Neuronal stem cell (in vitro differentiated cells): ENCODE results near the gene NUP98.
A peak's percentile ranks its signal among the peaks of the same experiment; 100 is the strongest.

Experiments used
- DNase-seq: peaks from one replicate; pipeline ENCODE4 v3.0.0-alpha.2; 2013; ENCODE audit warnings: low spot score
- H2AFZ ChIP-seq: one replicate; pipeline ENCODE4 v1.6.1; 2013; ENCODE audit warnings: mild to moderate bottlenecking, low read length, inconsistent platforms
- H2AK5ac ChIP-seq: 2 replicates; pipeline ENCODE4 v1.6.1; 2013; ENCODE audit warnings: low read depth, mild to moderate bottlenecking, inconsistent platforms, low read length, moderate library complexity, mixed read lengths
- H2BK120ac ChIP-seq: 2 replicates; pipeline ENCODE4 v1.6.1; 2013; ENCODE audit warnings: low read depth, mild to moderate bottlenecking, inconsistent platforms, low read length, moderate library complexity, mixed read lengths
- H2BK12ac ChIP-seq: one replicate; pipeline ENCODE4 v1.6.1; 2013; ENCODE audit warnings: low read length, inconsistent platforms
- H2BK15ac ChIP-seq: 2 replicates; pipeline ENCODE4 v1.6.1; 2013; ENCODE audit warnings: mild to moderate bottlenecking, low read length, inconsistent platforms, mixed read lengths
- H2BK5ac ChIP-seq: one replicate; pipeline ENCODE4 v1.6.1; 2013; ENCODE audit warnings: inconsistent platforms, mild to moderate bottlenecking, low read length, moderate library complexity
- H3K14ac ChIP-seq: one replicate; pipeline ENCODE4 v1.6.1; 2013; ENCODE audit warnings: low read length, inconsistent platforms
- H3K18ac ChIP-seq: 2 replicates; pipeline ENCODE4 v1.6.1; 2013; ENCODE audit warnings: low read length, inconsistent platforms
- H3K23ac ChIP-seq: 2 replicates; pipeline ENCODE4 v1.6.1; 2013; ENCODE audit warnings: low read depth, mild to moderate bottlenecking, mixed read lengths, low read length, inconsistent platforms; ENCODE audit not compliant: poor library complexity
- H3K27ac ChIP-seq: replicated peaks from 3 replicates; pipeline ENCODE4 v1.5.1; 2013; ENCODE audit warnings: low read length, inconsistent platforms
- H3K27me3 ChIP-seq, 3 experiments: 2 replicates each; pipeline ENCODE4 v1.6.1; 2013; ENCODE audit warnings: low read length in 3 of 3, mild to moderate bottlenecking in 2 of 3, inconsistent platforms in 1 of 3, low read depth in 1 of 3, mixed read lengths in 1 of 3, moderate library complexity in 1 of 3; ENCODE audit not compliant: control insufficient read depth in 3 of 3, insufficient read depth in 3 of 3
- H3K36me3 ChIP-seq, 2 donors: replicated peaks in 1 of 2; 2 replicates each; pipeline ENCODE4 v1.6.1; 2013; ENCODE audit warnings: low read length in 2 of 2; ENCODE audit not compliant: control insufficient read depth in 2 of 2, insufficient read depth in 2 of 2
- H3K4ac ChIP-seq: 2 replicates; pipeline ENCODE4 v1.6.1; 2013; ENCODE audit warnings: inconsistent platforms, mild to moderate bottlenecking, low read length, moderate library complexity
- H3K4me1 ChIP-seq, 2 donors: 1 replicate in 1 of 2; 2 replicates in 1 of 2; pipeline ENCODE4 v1.6.1; 2013; ENCODE audit warnings: low read length in 2 of 2, low read depth in 1 of 2; ENCODE audit not compliant: control insufficient read depth in 2 of 2, insufficient read depth in 1 of 2
- H3K4me2 ChIP-seq: one replicate; pipeline ENCODE4 v1.6.1; 2013; ENCODE audit warnings: mild to moderate bottlenecking, low read length, inconsistent platforms; ENCODE audit not compliant: insufficient read depth, poor library complexity, severe bottlenecking
- H3K4me3 ChIP-seq, 2 donors: 2 replicates each; pipeline ENCODE4 v1.5.1; 2013; ENCODE audit warnings: low read length in 2 of 2, mild to moderate bottlenecking in 2 of 2, inconsistent platforms in 1 of 2, moderate library complexity in 1 of 2
- H3K79me1 ChIP-seq: one replicate; pipeline ENCODE4 v1.6.1; 2013; ENCODE audit warnings: low read depth, mild to moderate bottlenecking, inconsistent platforms, low read length, moderate library complexity
- H3K9ac ChIP-seq: one replicate; pipeline ENCODE4 v1.6.1; 2013; ENCODE audit warnings: mild to moderate bottlenecking, low read depth, low read length, inconsistent platforms; ENCODE audit not compliant: poor library complexity
- H3K9me3 ChIP-seq, 2 donors: replicated peaks in 1 of 2; 2 replicates each; pipeline versions ENCODE3 to v1.6.1; 2013; ENCODE audit warnings: low read length in 2 of 2, mild to moderate bottlenecking in 2 of 2, inconsistent platforms in 1 of 2, low read depth in 1 of 2, mixed read lengths in 1 of 2, moderate library complexity in 1 of 2; ENCODE audit not compliant: control insufficient read depth in 2 of 2, insufficient read depth in 1 of 2
- H4K8ac ChIP-seq: one replicate; pipeline ENCODE4 v1.6.1; 2013; ENCODE audit warnings: low read depth, mild to moderate bottlenecking, inconsistent platforms, low read length, moderate library complexity
- H4K91ac ChIP-seq: one replicate; pipeline ENCODE4 v1.6.1; 2013; ENCODE audit warnings: low read length, low read depth, mild to moderate bottlenecking, inconsistent platforms; ENCODE audit not compliant: poor library complexity
- WGBS, 2 donors: extraction: QIAGEN DNeasy Blood & Tissue Kit; methylation state at CpG; one replicate each; pipeline ENCODE4 v1.1.7; 2013; ENCODE audit warnings: missing lambda C conversion rate in 2 of 2, mixed read lengths in 1 of 2; ENCODE audit not compliant: insufficient read length in 2 of 2, insufficient replicate concordance in 1 of 2; ENCODE audit errors: extremely low coverage in 2 of 2; 5-methylcytosine and 5-hydroxymethylcytosine counted together

NUP98 gene

DNA sequence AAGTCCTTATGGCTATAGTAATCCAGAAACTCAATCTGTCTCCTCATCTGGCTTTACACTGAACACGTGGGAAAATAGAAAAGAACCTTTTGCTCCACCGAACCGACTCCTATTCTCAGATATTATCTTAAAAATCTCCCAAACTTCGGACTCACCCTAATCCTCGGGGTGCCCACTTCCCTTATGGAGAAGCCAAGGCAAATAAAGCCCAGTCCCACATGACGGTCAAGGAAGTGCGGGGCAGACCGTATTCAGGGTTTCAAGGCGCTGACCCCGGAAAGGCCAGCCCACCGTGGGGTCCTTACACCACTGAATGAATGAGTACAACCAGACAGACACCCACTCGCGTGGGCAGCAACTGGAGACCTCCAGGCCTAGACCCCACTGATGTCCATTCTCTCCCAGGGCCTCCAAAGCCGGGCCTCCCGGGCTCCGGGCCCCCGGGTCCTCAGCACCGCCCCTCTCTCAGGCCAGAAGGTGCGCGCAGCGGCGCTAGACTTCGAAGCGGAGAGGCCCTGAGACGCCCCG lies 489 bp downstream of the NUP98 start:
- Histone ChIP-seq H4K91ac (no peak overlapping the region), H3K36me3 (peaks cover 7 to 40% of the 10 kb centered on the region in 2 donors), H3K4me2 (peak overlapping the region; percentile 60), H2BK15ac (no peak overlapping the region), H3K4me3 (peak overlapping the region; percentile 90 to 99), H2BK120ac (peak overlapping the region; percentile 87), H3K4me1 (peaks cover 6 to 10% of the 10 kb centered on the region in 2 donors), H3K9ac (peak overlapping the region; percentile 95), H2AFZ (peak overlapping the region; percentile 91), H2AK5ac (peak overlapping the region; percentile 63), H3K23ac (peak overlapping the region; percentile 99), H3K14ac (peak overlapping the region; percentile 82), H3K18ac (peak overlapping the region; percentile 98), H2BK5ac (peak overlapping the region; percentile 75), H3K4ac (no peak overlapping the region), H3K27ac (peak overlapping the region; percentile 77), H2BK12ac (no peak overlapping the region), H4K8ac (no peak overlapping the region), H3K27me3 (no peaks in the 10 kb centered on the region), H3K9me3 (no peaks in the 10 kb centered on the region), H3K79me1 (peaks cover 6% of the 10 kb centered on the region)
- no CpG with 5 or more reads among the region's 26 CpGs for whole genome bisulfite sequencing, 2 donors
- no peak for DNase-seq

DNA sequence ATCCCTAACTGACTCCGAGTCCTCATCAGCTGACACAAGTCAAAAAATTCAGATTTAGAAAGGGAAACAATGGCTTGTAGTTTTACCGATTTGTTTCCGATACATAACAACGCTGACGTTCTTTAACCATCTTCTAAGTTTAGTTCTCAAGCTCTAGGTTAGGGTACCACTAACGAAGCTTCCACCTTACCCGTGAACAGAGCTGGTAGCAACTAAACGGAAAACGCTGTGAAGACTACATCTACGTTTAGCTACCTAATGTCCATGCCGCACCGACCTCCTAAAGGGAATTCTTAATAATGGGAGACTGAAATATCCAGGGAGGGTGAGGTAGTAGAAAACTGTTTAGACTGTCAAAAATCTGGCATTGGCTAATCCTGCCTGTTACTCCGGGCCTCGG lies 1.0 kb downstream of the NUP98 start:
- peak overlapping the region; percentile 90 to 99 for H3K4me3 ChIP-seq
- H3K27ac ChIP-seq: no peak overlapping the region
- no peak overlapping the region for H2BK12ac ChIP-seq
- no peak overlapping the region for H2AFZ ChIP-seq
- peaks cover 6% of the 10 kb centered on the region for H3K79me1 ChIP-seq
- no peaks in the 10 kb centered on the region for H3K9me3 ChIP-seq
- no peak overlapping the region for H2BK5ac ChIP-seq
- no peak overlapping the region for H4K8ac ChIP-seq
- DNase-seq: no peak
- no peak overlapping the region for H4K91ac ChIP-seq
- H3K23ac ChIP-seq: no peak overlapping the region
- no peak overlapping the region for H2BK120ac ChIP-seq
- no CpG with 5 or more reads among the region's 14 CpGs for WGBS, 2 donors
- H3K4me1 ChIP-seq: peaks cover 6 to 10% of the 10 kb centered on the region in 2 donors
- H3K27me3 ChIP-seq: no peaks in the 10 kb centered on the region
- no peak overlapping the region for H3K14ac ChIP-seq
- H2BK15ac ChIP-seq: no peak overlapping the region
- no peak overlapping the region for H2AK5ac ChIP-seq
- H3K18ac ChIP-seq: no peak overlapping the region
- H3K36me3 ChIP-seq: peaks cover 7 to 46% of the 10 kb centered on the region in 2 donors
- H3K9ac ChIP-seq: no peak overlapping the region
- H3K4me2 ChIP-seq: peak overlapping the region; percentile 60
- H3K4ac ChIP-seq: no peak overlapping the region

DNA sequence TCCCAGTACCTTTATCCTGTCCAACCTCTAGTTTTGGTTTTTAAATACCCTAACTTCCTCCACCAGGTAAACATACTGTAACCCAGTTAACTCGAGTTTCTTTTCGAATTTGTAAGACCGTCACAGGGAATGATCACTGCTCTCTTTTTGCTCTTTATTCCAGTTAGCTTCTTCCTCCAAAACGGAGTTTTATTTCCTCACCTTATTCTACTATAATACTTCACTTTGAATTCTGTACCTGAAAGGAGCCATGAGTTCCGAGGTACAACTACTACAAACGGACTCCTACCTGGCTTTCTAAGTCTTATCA lies 1.4 kb downstream of the NUP98 start:
- whole genome bisulfite sequencing, 2 donors: no CpG with 5 or more reads among the region's 6 CpGs
- Histone ChIP-seq H2BK5ac (no peak overlapping the region), H3K14ac (no peak overlapping the region), H2AFZ (no peak overlapping the region), H3K36me3 (peaks cover 7 to 49% of the 10 kb centered on the region in 2 donors), H4K91ac (no peak overlapping the region), H2BK12ac (no peak overlapping the region), H3K9ac (no peak overlapping the region), H3K9me3 (no peaks in the 10 kb centered on the region), H3K4me1 (peaks cover 6 to 10% of the 10 kb centered on the region in 2 donors), H3K23ac (no peak overlapping the region), H3K4me2 (peak overlapping the region; percentile 60), H3K4me3 (peak overlapping the region in 1 of 2 donors; percentile 99), H4K8ac (no peak overlapping the region), H2BK120ac (no peak overlapping the region), H3K27ac (no peak overlapping the region), H3K27me3 (no peaks in the 10 kb centered on the region), H3K4ac (no peak overlapping the region), H2AK5ac (no peak overlapping the region), H2BK15ac (no peak overlapping the region), H3K79me1 (peaks cover 6% of the 10 kb centered on the region), H3K18ac (no peak overlapping the region)
- no peak for DNase-seq

DNA sequence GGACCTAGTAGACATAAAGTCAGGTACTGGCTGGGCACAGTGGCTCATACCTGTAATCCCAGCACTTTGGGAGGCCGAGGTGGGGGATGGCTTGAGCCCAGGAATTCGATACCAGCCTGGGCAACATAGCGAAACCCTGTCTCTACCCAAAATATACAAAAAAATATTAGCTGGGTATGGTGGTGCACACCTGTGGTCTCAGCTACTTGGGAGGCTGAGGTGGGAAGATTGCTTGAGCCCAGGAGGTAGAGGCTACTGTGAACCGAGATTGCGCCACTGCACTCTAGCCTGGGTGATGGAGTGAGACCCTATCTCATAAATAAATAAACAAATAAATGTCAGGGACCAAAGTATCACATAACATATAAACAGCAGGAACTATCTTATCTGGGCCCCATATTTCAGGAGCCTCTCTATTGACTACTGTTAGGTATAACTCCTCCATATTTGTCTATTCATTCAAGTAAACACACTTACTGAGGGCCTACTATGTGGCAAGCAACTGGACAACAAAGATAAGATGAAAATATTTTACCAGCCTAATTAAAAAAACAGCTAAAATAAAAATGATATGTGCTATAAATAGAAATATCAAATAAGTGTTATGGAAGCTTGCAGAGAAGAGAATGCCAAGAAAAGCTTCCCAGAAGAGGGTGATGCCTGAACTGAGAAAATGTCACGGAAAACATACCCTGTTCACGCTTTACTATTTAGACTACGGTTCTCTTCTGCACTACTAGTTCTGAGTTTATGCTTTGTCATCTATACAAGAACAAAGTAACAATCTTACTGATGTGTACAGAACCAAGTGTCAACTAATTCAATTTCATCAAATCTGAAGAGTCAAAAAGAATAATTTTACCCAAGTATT lies 2.0 kb downstream of the NUP98 start:
- H4K8ac ChIP-seq: no peak overlapping the region
- H2BK5ac ChIP-seq: no peak overlapping the region
- H3K4ac ChIP-seq: no peak overlapping the region
- H2BK12ac ChIP-seq: no peak overlapping the region
- H2BK120ac ChIP-seq: no peak overlapping the region
- no peak for DNase-seq
- peaks cover 6 to 10% of the 10 kb centered on the region in 2 donors for H3K4me1 ChIP-seq
- no peak overlapping the region for H4K91ac ChIP-seq
- no peaks in the 10 kb centered on the region for H3K9me3 ChIP-seq
- no peak overlapping the region for H3K9ac ChIP-seq
- no peak overlapping the region for H3K23ac ChIP-seq
- H3K79me1 ChIP-seq: peaks cover 6% of the 10 kb centered on the region
- H3K36me3 ChIP-seq: peaks cover 7 to 53% of the 10 kb centered on the region in 2 donors
- no peaks in the 10 kb centered on the region for H3K27me3 ChIP-seq
- H3K27ac ChIP-seq: no peak overlapping the region
- no peak overlapping the region for H3K18ac ChIP-seq
- no peak overlapping the region for H2AFZ ChIP-seq
- H3K4me3 ChIP-seq: peak overlapping the region in 1 of 2 donors; percentile 99
- no peak overlapping the region for H3K4me2 ChIP-seq
- no CpG with 5 or more reads among the region's 8 CpGs for WGBS, 2 donors
- no peak overlapping the region for H2BK15ac ChIP-seq
- H3K14ac ChIP-seq: no peak overlapping the region
- H2AK5ac ChIP-seq: no peak overlapping the region
